Measurements from ENCODE around the gene OAF. TPM values are rescaled to one million over a fixed set of nuclear protein-coding genes. Genes with fewer than 3 reads are reported as not detected.

Gene OAF
- total and polyA plus RNA-seq, 2 of the 8 experiments (the other 6 are each of a cell fraction or from before 2014, with no cell fraction given), result 1.3 to 1.5 TPM

GRCh38 chr11:120226242-120226641 is 15.4 kb downstream of the OAF start:
- Histone ChIP-seq H2AK5ac (ENCODE audit: low read depth, low read length) (no peak overlapping the region), H3K4me1 (replicated peaks in 1 of 4; ENCODE audit: control insufficient read depth in 3 of 4, insufficient read depth in 4 of 4, low read length in 3 of 4) (peaks cover 0 to 4% (median under 1%) of the 10 kb centered on the region in 4 experiments; a peak in 3 of 7 replicates), H4K20me1 (replicated peaks in 1 of 2; ENCODE audit: control insufficient read depth in 1 of 2, insufficient read depth in 2 of 2, low read length in 2 of 2) (no peaks in the 10 kb centered on the region), H2BK12ac (ENCODE audit: low read depth, low read length) (no peak overlapping the region), H4K91ac (replicated peaks; ENCODE audit: insufficient read length, low read length) (no peak overlapping the region), H2BK15ac (ENCODE audit: low read length) (no peak overlapping the region), H3K23me2 (ENCODE audit: low read depth, low read length) (no peaks in the 10 kb centered on the region), H3K27ac (ENCODE audit: low read depth, low read length) (no peak overlapping the region), H3K4me2 (ENCODE audit: insufficient read depth in 1 of 2, low read depth in 2 of 2, low read length in 2 of 2) (no peak overlapping the region), H2BK5ac (ENCODE audit: low read depth, low read length) (no peak overlapping the region), H4K5ac (ENCODE audit: insufficient read length, low read depth, low read length) (no peak overlapping the region), H3K18ac (ENCODE audit: extremely low read depth, low read length) (no peak overlapping the region), H3K9me3 (ENCODE audit: insufficient read depth in 2 of 2, low read depth in 1 of 2, low read length in 1 of 2) (no peaks in the 10 kb centered on the region), H3K4me3 (ENCODE audit: extremely low read depth in 1 of 4, insufficient read depth in 2 of 4, low read depth in 3 of 4, low read length in 4 of 4) (no peak overlapping the region), H3K23ac (ENCODE audit: insufficient read length) (no peak overlapping the region), H3K36me3 (ENCODE audit: control insufficient read depth in 2 of 4, insufficient read depth in 4 of 4, low read length in 3 of 4) (no peaks in the 10 kb centered on the region), H3K27me3 (replicated peaks in 1 of 4; ENCODE audit: control insufficient read depth in 3 of 4, extremely low read depth in 1 of 4, insufficient read depth in 3 of 4, low read length in 3 of 4) (peaks cover 0 to 8% (median 2%) of the 10 kb centered on the region in 4 experiments; a peak in 3 of 7 replicates), H3K14ac (ENCODE audit: insufficient read length) (no peak overlapping the region), H3K9ac (replicated peaks in 1 of 4; ENCODE audit: extremely low read depth in 1 of 4, low read depth in 3 of 4, low read length in 3 of 4) (no peak overlapping the region), H3K4ac (replicated peaks; ENCODE audit: insufficient read length, low read depth, low read length) (no peak overlapping the region), H3K56ac (replicated peaks; ENCODE audit: insufficient read length, low read depth, low read length) (no peak overlapping the region), H2BK120ac (replicated peaks; ENCODE audit: low read depth, low read length) (no peak overlapping the region), H2AFZ (ENCODE audit: low read length) (no peak overlapping the region), H3K79me1 (ENCODE audit: low read depth, low read length) (no peaks in the 10 kb centered on the region), H3K79me2 (ENCODE audit: control insufficient read depth in 1 of 2, insufficient read depth in 2 of 2, low read length in 2 of 2) (no peaks in the 10 kb centered on the region), H4K8ac (ENCODE audit: extremely low read depth, insufficient read depth, low read length) (no peak overlapping the region; the same call in 1 of the 2 replicates), H2BK20ac (ENCODE audit: low read length) (no peak overlapping the region)
- ChIA-PET CTCF (ENCODE audit: partially characterized antibody) (interaction anchor here (0.6 to 41.2 kb wide), 12 partner anchors 10 to 1545 kb away, joined by 3 to 1412 read pairs (median 86); partner anchors contain the start of genes OAF and POU2F3), POLR2A (ENCODE audit: partially characterized antibody) (interaction anchor here (1.1 kb wide), 1 partner anchor 10 kb away, joined by 4 read pairs; no protein-coding TSS in a partner anchor)
- FAIRE-seq, result no peak
- 87% methylated on average over 5 of the region's 5 CpGs; no CpG with 5 or more reads in 1 of the 2 experiments for WGBS, 2 experiments (ENCODE audit: extremely low coverage in 1 of 2, insufficient coverage in 1 of 2, insufficient read length in 1 of 2, insufficient replicate concordance in 2 of 2, low coverage in 1 of 2, low lambda C conversion rate in 2 of 2, missing lambda C conversion rate in 1 of 2)
- no peak for DNase-seq (ENCODE audit: low read depth in 1 of 2, low spot score in 2 of 2)
- no peak for TF ChIP-seq CTBP2 (IDR thresholded peaks at IDR 0.05; ENCODE audit: borderline replicate concordance, insufficient read depth, insufficient read length, low read length)
- TF ChIP-seq ZNF274 (IDR thresholded peaks at IDR 0.05; ENCODE audit: borderline replicate concordance, extremely low read depth, low read length), result no peak
- TF ChIP-seq, protein P1, sequence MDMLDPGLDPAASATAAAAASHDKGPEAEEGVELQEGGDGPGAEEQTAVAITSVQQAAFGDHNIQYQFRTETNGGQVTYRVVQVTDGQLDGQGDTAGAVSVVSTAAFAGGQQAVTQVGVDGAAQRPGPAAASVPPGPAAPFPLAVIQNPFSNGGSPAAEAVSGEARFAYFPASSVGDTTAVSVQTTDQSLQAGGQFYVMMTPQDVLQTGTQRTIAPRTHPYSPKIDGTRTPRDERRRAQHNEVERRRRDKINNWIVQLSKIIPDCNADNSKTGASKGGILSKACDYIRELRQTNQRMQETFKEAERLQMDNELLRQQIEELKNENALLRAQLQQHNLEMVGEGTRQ (IDR thresholded peaks at IDR 0.05; ENCODE audit: low read length), result no peak

Measured in H1 (cell line).